Measurements from ENCODE around the gene CCDC33.

The CCDC33 gene

GRCh38 chr15:74208901-74209559 is 27.1 kb upstream of the CCDC33 start:
- DNase-seq (ENCODE audit: low read depth) = no peak

GRCh38 chr15:74209560-74209958 is 26.6 kb upstream of the CCDC33 start:
- DNase-seq (ENCODE audit: low read depth) = no peak

- no peak for DNase-seq (ENCODE audit: low read depth)
Measured at GRCh38 chr15:74209997-74210671, 26.0 kb upstream of the CCDC33 start.

GRCh38 chr15:74210729-74211128 is 25.4 kb upstream of the CCDC33 start:
- no peak for DNase-seq (ENCODE audit: low read depth)

GRCh38 chr15:74211656-74212055 is 24.5 kb upstream of the CCDC33 start:
- no peak for DNase-seq (ENCODE audit: low read depth)

- DNase-seq (ENCODE audit: low read depth) = no peak
Measured at GRCh38 chr15:74212494-74212893, 23.6 kb upstream of the CCDC33 start.

- no peak for DNase-seq (ENCODE audit: low read depth)
Measured at GRCh38 chr15:74213858-74214284, 22.3 kb upstream of the CCDC33 start.

GRCh38 chr15:74214324-74215021 is 21.7 kb upstream of the CCDC33 start:
- no peak for DNase-seq (ENCODE audit: low read depth)

- no peak for DNase-seq (ENCODE audit: low read depth)
Measured at GRCh38 chr15:74215958-74216357, 20.2 kb upstream of the CCDC33 start.

- no peak for DNase-seq (ENCODE audit: low read depth)
Measured at GRCh38 chr15:74216949-74217348, 19.2 kb upstream of the CCDC33 start.

- DNase-seq (ENCODE audit: low read depth) = no peak
Measured at GRCh38 chr15:74217907-74218885, 17.9 kb upstream of the CCDC33 start.

GRCh38 chr15:74220475-74221248 is 15.5 kb upstream of the CCDC33 start:
- DNase-seq (ENCODE audit: low read depth) = no peak

- DNase-seq (ENCODE audit: low read depth) = no peak
Measured at GRCh38 chr15:74221399-74222239, 14.5 kb upstream of the CCDC33 start.

- no peak for DNase-seq (ENCODE audit: low read depth)
Measured at GRCh38 chr15:74222240-74223119, 13.6 kb upstream of the CCDC33 start.

- no peak for DNase-seq (ENCODE audit: low read depth)
Measured at GRCh38 chr15:74225928-74226327, 10.2 kb upstream of the CCDC33 start.

GRCh38 chr15:74226761-74227540 is 9.2 kb upstream of the CCDC33 start:
- DNase-seq (ENCODE audit: low read depth) = no peak

- DNase-seq (ENCODE audit: low read depth) = no peak
Measured at GRCh38 chr15:74227968-74228722, 8.0 kb upstream of the CCDC33 start.

GRCh38 chr15:74228723-74229081 is 7.4 kb upstream of the CCDC33 start:
- no peak for DNase-seq (ENCODE audit: low read depth)

Measured in HS-5 (cell line).